GM19193 (cell line): ENCODE measurements around the gene NANOG.

Source experiments
- POLR2A ChIP-seq: IDR thresholded peaks from 4 replicates; pipeline ENCODE4 v1.6.1; 2011; ENCODE audit not compliant: insufficient read depth, insufficient read length; ENCODE audit errors: extremely low read depth

Gene NANOG

DNA sequence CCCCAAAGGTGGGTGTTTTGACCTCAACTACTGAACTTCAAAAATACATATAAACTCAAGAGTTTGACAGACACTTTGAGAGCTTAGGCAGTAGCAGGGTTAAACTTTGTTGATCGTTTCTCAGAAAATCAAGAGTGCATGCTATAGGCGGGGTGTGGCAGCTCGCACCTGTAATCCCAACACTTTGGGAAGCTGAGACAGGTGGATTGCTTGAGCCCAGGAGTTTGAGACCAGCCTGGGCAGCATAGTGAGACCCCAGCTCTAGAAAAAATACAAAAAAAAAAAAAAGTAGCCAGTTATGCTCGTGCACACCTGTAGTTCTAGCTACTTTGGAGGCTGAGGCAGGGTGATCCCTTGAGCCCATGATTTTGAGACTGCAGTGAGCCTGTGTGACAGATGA lies 12.3 kb downstream of the NANOG start:
- TF ChIP-seq POLR2A, result no peak

DNA sequence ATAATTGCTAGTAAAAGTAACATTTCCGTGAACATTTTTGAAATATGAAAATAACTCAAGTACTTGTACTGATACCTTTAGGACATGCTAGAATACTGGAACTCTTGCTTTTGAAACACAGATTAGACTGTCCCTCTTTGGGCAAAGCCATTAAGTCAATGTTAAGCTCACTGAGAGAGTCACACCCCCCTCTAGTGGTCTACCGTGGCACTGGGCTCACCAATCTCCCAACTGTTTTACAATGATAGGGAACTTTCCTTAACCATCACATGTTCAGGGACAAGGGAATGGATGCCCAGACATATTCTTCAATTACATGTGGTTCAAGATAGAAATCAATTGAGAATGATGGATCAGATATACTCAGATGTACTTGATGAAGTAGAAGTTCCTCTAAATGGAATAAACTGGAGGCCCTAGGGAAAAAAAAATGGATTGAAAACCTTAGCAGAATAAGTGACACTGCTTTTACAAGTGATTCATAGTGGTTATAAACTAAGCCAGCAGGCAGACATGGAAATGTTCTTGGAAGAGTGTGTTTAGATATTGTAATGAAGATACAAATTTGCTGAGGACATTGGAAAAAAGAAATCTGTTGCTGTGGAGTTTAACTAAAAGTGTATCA lies 17.8 kb downstream of the NANOG start:
- no peak for TF ChIP-seq POLR2A

DNA sequence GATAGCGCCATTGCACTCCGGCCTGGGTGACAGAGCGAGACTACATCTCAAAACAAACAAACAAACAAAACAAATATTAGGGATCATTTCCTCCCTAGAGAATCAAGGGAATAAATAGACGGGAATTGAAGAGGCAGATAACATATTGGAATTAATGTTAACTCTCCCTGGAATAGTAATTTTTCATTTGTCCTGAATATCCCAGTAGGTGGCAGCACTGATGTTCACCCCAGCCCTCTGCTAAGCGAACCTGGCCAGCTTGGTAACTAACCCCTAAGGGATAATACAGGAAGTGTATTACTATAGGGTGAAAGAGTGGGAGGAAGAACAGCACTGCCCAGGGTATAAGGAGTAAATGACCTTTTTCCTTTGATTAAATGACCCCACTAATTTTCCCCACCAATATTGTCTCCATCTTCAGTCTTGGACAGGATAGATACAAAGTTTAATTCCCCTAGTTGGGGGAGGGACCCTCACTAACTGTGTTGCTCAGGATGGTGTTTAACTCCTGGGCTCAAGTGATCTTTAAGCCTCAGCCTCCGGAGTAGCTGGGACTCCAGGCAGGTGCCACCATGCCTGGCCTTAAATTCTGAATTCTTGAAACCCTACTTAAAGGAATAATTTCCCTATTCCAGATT lies 43.0 kb downstream of the NANOG start:
- no peak for TF ChIP-seq POLR2A

DNA sequence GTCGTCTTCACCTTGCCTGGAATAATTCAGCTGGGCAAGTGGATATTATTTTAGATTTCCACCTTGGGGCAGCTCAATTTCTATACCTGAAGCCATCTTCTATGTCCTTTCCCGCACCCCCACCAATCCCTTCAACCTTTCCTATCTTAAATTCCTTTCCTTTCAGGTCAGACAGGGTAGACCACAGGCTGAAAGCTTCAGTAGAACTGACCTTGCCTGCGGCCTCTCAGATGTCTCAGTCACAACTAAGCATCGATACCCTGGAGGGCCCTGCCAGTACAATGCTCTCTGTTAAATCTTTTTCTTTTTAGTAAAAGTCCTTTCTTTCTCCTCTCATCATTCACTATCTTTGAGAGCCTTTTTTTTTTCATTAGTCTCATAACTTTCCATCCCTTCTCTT lies 44.6 kb downstream of the NANOG start:
- no peak for TF ChIP-seq POLR2A

DNA sequence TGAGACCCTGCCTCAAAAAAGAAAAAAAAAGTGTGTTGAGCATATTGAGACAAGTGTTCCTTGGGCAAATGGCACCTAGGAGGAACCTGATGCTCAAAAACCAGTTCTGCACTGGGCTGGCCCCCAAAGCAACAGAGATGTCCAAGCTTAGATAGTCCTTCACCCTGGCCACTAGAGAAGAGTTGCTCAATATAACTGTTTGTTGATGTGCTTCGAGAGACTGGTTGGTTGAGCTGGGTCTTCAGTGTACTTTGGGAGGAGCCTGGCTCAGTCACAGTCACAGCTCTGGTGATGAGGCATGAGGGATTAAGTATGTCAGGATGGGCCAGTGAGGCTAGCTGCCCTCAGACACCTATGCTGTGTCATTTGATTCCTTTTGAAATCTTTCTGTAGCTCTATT lies 45.5 kb downstream of the NANOG start:
- TF ChIP-seq POLR2A, result no peak

DNA sequence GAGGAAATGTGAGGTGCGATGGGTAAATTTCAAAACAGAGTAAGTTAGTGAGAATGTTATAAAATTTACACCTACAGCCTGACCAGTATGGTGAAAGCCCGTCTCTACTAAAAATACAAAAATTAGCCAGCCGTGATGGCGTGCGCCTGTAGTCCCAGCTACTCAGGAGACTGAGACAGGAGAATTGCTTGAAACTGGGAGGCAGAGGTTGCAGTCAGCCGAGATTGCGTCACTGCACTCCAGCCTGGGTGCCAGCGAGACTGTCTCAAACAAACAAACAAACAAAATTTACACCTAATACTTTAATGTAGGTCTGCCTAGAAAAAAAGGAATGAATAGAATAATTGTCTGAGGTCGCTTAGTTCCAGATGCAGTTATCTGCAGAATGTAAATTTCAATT lies 45.9 kb downstream of the NANOG start:
- no peak for TF ChIP-seq POLR2A

DNA sequence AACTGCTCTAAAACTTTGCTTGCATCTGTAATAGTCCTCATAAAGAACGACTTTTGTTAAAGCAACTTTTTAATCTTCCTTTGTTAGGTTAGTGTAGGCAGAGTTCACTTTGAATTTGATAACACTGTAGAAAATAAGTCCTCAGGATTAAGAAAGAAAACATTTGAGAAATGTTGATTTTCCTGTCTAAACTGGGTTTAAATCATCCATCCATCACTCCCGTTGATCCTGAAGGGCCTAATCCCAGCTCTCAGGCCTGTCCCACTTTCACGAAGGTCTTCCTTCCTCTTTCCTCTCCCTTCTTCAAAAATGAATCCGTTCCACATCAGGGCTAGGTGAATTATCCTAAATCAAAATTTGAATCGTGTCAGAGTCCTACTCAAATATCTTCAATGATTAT lies 46.6 kb downstream of the NANOG start:
- no peak for TF ChIP-seq POLR2A

DNA sequence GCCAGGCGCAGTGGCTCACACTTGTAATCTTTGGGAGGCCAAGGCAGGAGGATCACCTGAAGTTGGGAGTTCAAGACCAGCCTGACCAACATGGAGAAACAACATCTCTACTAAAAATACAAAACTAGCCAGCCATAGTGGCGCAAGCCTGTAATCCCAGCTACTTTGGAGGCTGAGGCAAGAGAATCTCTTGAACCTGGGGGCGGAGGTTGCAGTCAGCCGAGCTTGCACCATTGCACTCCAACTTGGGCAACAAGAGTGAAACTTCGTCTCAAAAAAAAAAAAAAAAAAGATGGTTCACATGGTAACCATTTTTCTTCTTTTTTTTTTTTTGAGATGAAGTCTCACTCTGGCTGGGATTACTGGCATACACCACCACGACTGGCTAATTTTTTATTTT lies 48.2 kb downstream of the NANOG start:
- no peak for TF ChIP-seq POLR2A

DNA sequence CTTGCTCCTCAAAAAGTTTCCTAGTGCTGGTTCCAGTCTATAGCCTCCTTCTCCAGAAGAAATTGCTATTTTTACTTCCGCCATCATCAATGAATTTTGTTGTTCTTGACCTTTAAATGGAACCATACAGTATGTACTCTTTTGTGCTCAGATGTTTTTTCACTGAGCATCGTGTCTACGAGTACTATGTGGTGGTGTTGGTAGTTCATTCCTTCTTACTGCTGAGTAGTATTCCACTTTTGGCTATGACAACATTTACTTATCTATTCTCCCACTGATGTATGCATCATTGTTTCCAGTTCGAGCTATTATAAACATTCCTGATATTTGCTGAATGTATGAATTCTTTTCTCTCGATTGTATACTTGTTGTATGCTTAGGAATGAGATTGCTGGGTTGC lies 54.9 kb downstream of the NANOG start:
- TF ChIP-seq POLR2A, result no peak
